HepG2 (cell line): ENCODE measurements around the gene OXGR1. TPM values are rescaled to one million over a fixed set of nuclear protein-coding genes. Genes with fewer than 3 reads are reported as not detected.

Experiments used
- ATAC-seq: fragments of 200-7000 bp; cut with Tn5 transposase; 3 replicates; pipeline ENCODE4 v1.9.1; 2020; ENCODE audit warnings: mild to moderate bottlenecking, moderate library complexity
- Bru-seq: library from RNA; stranded (reverse); fragments of 400-500 nt; gene quantifications from one replicate; lab custom pipeline; 2021; lab: Mats Ljungman, UMichigan
- BruChase-seq, 2 experiments: library from RNA; stranded (reverse); fragments of 400-500 nt; gene quantifications; one replicate each; lab custom pipeline; 2021; lab: Mats Ljungman, UMichigan
- BruUV-seq: library from RNA; stranded (reverse); fragments of 400-500 nt; replicated peaks from 2 replicates; lab custom pipeline; 2021; lab: Mats Ljungman, UMichigan
- CTCF ChIA-PET: fragments of 300-600 bp; formaldehyde crosslinking; extraction: SDS; loops from one replicate; lab custom pipeline; 2021; ENCODE audit warnings: low total read pairs, inconsistent platforms, low intra/inter-chr PET ratio; lab: Yijun Ruan, JAX
- POLR2A ChIA-PET: fragments of 350-600 bp; sonication (Branson Sonifier 250); formaldehyde crosslinking; loops from one replicate; lab custom pipeline; 2020; ENCODE audit warnings: antibody characterized with exemption, inconsistent platforms; lab: Yijun Ruan, JAX
- DNase-seq: peaks from one replicate; pipeline ENCODE4 v3.0.0-alpha.2; 2015; ENCODE audit warnings: low spot score
- FAIRE-seq: peaks from 3 replicates; lab custom pipeline; 2011; peaks lifted over from hg19 to GRCh38; lab: Jason Lieb, UNC
- H2AFZ ChIP-seq: one replicate; pipeline ENCODE4 v1.6.1; 2011; ENCODE audit warnings: low read length, inconsistent platforms
- H3K27ac ChIP-seq: fragments of 300-600 bp; 3 replicates; pipeline ENCODE4 v1.8.0; 2011; ENCODE audit warnings: mixed run types, mild to moderate bottlenecking, mixed read lengths, low read length, inconsistent platforms; ENCODE audit not compliant: insufficient read depth; ENCODE audit errors: extremely low read length
- H3K27me3 ChIP-seq, 2 experiments: fragments of 200-600 bp in 1 of 2; 2 replicates in 1 of 2; 3 replicates in 1 of 2; pipeline versions ENCODE4 v1.6.0 to v1.8.0; 2011; ENCODE audit warnings: low read length in 2 of 2, mild to moderate bottlenecking in 2 of 2, moderate library complexity in 2 of 2, inconsistent platforms in 1 of 2; ENCODE audit not compliant: insufficient read depth in 2 of 2, control insufficient read depth in 1 of 2
- H3K36me3 ChIP-seq, 2 experiments: fragments of 200-600 bp in 1 of 2; replicated peaks in 1 of 2; 2 replicates in 1 of 2; 3 replicates in 1 of 2; pipeline versions ENCODE4 v1.5.1 to v1.8.0; 2011; ENCODE audit warnings: low read length in 2 of 2, inconsistent platforms in 1 of 2; ENCODE audit not compliant: insufficient read depth in 2 of 2, control insufficient read depth in 1 of 2
- H3K4me1 ChIP-seq: 2 replicates; pipeline ENCODE4 v1.5.1; 2012; ENCODE audit warnings: low read length, inconsistent platforms; ENCODE audit not compliant: insufficient read depth
- H3K4me2 ChIP-seq: 2 replicates; pipeline ENCODE4 v1.6.0; 2011; ENCODE audit warnings: low read depth, low read length, inconsistent platforms
- H3K4me3 ChIP-seq, 3 experiments: fragments of 200-600 bp in 1 of 3; sonication (generic), shearing (Covaris generic) in 1 of 3; replicated peaks in 1 of 3; 2 replicates each; pipeline ENCODE4 v1.5.1; 2011 to 2016; ENCODE audit warnings: low read length in 3 of 3, inconsistent platforms in 2 of 3, low read depth in 2 of 3, mild to moderate bottlenecking in 2 of 3, control low read depth in 1 of 3, mixed read lengths in 1 of 3; ENCODE audit not compliant: insufficient read depth in 1 of 3
- H3K79me2 ChIP-seq: one replicate; pipeline ENCODE4 v1.6.1; 2011; ENCODE audit warnings: low read length, inconsistent platforms; ENCODE audit not compliant: insufficient read depth
- H3K9ac ChIP-seq: 2 replicates; pipeline ENCODE4 v1.6.0; 2011; ENCODE audit warnings: mild to moderate bottlenecking, low read depth, low read length, inconsistent platforms; ENCODE audit not compliant: insufficient read depth
- H3K9me3 ChIP-seq: 2 replicates; pipeline ENCODE4 v1.5.1; 2012; ENCODE audit warnings: mild to moderate bottlenecking, low read length
- H4K20me1 ChIP-seq: 2 replicates; pipeline ENCODE4 v1.6.0; 2011; ENCODE audit warnings: inconsistent platforms, mild to moderate bottlenecking, low read length, moderate library complexity; ENCODE audit not compliant: insufficient read depth
- ATF7-NPFF ChIP-seq: sonication (generic); formaldehyde crosslinking; IDR thresholded peaks from 2 replicates; pipeline ENCODE4 v1.8.1; 2023; ENCODE audit warnings: mild to moderate bottlenecking, low read depth, missing genetic modification reagents, moderate library complexity
- BORCS8-MEF2B ChIP-seq: sonication (generic); formaldehyde crosslinking; IDR thresholded peaks from 2 replicates; pipeline ENCODE4 v1.8.0; 2022; ENCODE audit warnings: mild to moderate bottlenecking, missing genetic modification reagents
- CEBPB ChIP-seq: IDR thresholded peaks from 2 replicates; pipeline ENCODE4 v1.6.1; 2011; ENCODE audit warnings: low read depth, low read length, improper control_type of control experiment, borderline replicate concordance
- KLF11 ChIP-seq: IDR thresholded peaks from 2 replicates; pipeline ENCODE4 v1.6.1; 2016; ENCODE audit warnings: missing compliant biosample characterization
- MTA1 ChIP-seq: sonication (generic); formaldehyde crosslinking; IDR thresholded peaks from 2 replicates; pipeline ENCODE4 v1.4.0; 2020; ENCODE audit warnings: missing genetic modification reagents, mild to moderate bottlenecking, borderline replicate concordance
- RORA ChIP-seq: sonication (generic); formaldehyde crosslinking; IDR thresholded peaks from 2 replicates; pipeline ENCODE4 v1.5.0; 2020; ENCODE audit warnings: mild to moderate bottlenecking, missing genetic modification reagents, moderate library complexity
- YY1 ChIP-seq: IDR thresholded peaks from 2 replicates; pipeline ENCODE4 v1.6.1; 2011; ENCODE audit warnings: low read length, low read depth, moderate library complexity, mild to moderate bottlenecking; ENCODE audit not compliant: insufficient read depth, insufficient replicate concordance
- WGBS: methylation state at CpG from one replicate; pipeline ENCODE4 v1.1.6; 2017; ENCODE audit warnings: low lambda C conversion rate; 5-methylcytosine and 5-hydroxymethylcytosine counted together
- in situ Hi-C: cut with HindIII; loops from 2 replicates; pipeline ENCODE4 v1.10.0; 2017; ENCODE audit warnings: low pct_unique_long_range_greater_than_20kb; ENCODE audit not compliant: extremely low pct_ligation_motif_present
- intact Hi-C: fragments of 100-400 bp; cut with micrococcal nuclease; formaldehyde crosslinking; loops from one replicate; pipeline ENCODE4 v1.10.0; 2022; ENCODE audit not compliant: unreplicated experiment
- long read RNA-seq, 2 experiments: library from RNA in 1 of 2; library from polyadenylated mRNA in 1 of 2; stranded (forward) in 1 of 2; unstranded in 1 of 2; transcript quantifications; one replicate each; pipeline ENCODE4 v2.0.0, GENCODE V29; 2019 to 2022
- polyA minus RNA-seq, 3 experiments: library from RNA; depleted of rRNA, polyadenylated mRNA; stranded (reverse); fragments of >200 nt; gene quantifications; 2 replicates each; pipeline ENCODE4 v1.2.3, GENCODE V29; 2011; ENCODE audit warnings: low replicate concordance in 1 of 3
- polyA plus RNA-seq, 8 experiments: library from polyadenylated mRNA; depleted of rRNA in 3 of 8; stranded (reverse) in 7 of 8; unstranded in 1 of 8; fragments of >200 nt; fragmentation: Illumina TruSeq in 4 of 8; extraction: Trizol in 4 of 8; gene quantifications; 2 replicates each; pipeline versions ENCODE4 v1.2.1 to v1.2.3, GENCODE V29; 2011 to 2016; ENCODE audit warnings: low read depth in 4 of 8, missing spikeins in 1 of 8, mixed read lengths in 1 of 8; ENCODE audit not compliant: insufficient read depth in 1 of 8
- total RNA-seq, 5 experiments: library from RNA; depleted of rRNA; stranded (reverse); fragments of >200 nt; fragmentation: Illumina TruSeq; extraction: Trizol; gene quantifications; 2 replicates each; pipeline ENCODE4 v1.2.3, GENCODE V29; 2016; ENCODE audit warnings: low read depth in 1 of 5
- TF ChIP-seq, protein P1 (sequence below): sonication (generic); formaldehyde crosslinking; IDR thresholded peaks from 2 replicates; pipeline ENCODE4 v1.4.0; 2020; ENCODE audit warnings: mild to moderate bottlenecking, missing genetic modification reagents
- TF ChIP-seq, protein P2 (sequence below): sonication (generic); formaldehyde crosslinking; IDR thresholded peaks from 2 replicates; pipeline ENCODE4 v1.4.0; 2020; ENCODE audit warnings: missing genetic modification reagents

OXGR1 gene
- not detected in 2 replicates for total RNA-seq (2016; rRNA removed; fragmentation: Illumina TruSeq; extraction: Trizol)
- not detected in 2 replicates for total RNA-seq (2016; cell fraction: cytosol; rRNA removed; fragmentation: Illumina TruSeq; extraction: Trizol; ENCODE audit: low read depth)
- total RNA-seq (2016; cell fraction: insoluble cytoplasmic fraction; rRNA removed; fragmentation: Illumina TruSeq; extraction: Trizol), result not detected in 2 replicates
- not detected in 2 replicates for total RNA-seq (2016; cell fraction: membrane; rRNA removed; fragmentation: Illumina TruSeq; extraction: Trizol)
- total RNA-seq (2016; cell fraction: nucleus; rRNA removed; fragmentation: Illumina TruSeq; extraction: Trizol), result not detected in 2 replicates
- polyA plus RNA-seq (2011; rRNA removed), result not detected in 2 replicates
- not detected in 2 replicates for polyA plus RNA-seq (2011; cell fraction: cytosol; rRNA removed)
- polyA plus RNA-seq (2011; cell fraction: nucleus; rRNA removed), result not detected in 2 replicates
- not detected in 2 replicates for polyA plus RNA-seq (2012)
- not detected in 2 replicates for polyA plus RNA-seq (2016; cell fraction: cytosol; fragmentation: Illumina TruSeq; extraction: Trizol; ENCODE audit: low read depth)
- not detected in 2 replicates for polyA plus RNA-seq (2016; cell fraction: insoluble cytoplasmic fraction; fragmentation: Illumina TruSeq; extraction: Trizol; ENCODE audit: low read depth)
- polyA plus RNA-seq (2016; cell fraction: membrane; fragmentation: Illumina TruSeq; extraction: Trizol; ENCODE audit: low read depth), result not detected in 2 replicates
- polyA plus RNA-seq (2016; cell fraction: nucleus; fragmentation: Illumina TruSeq; extraction: Trizol; ENCODE audit: insufficient read depth, low read depth), result not detected in 2 replicates
- polyA minus RNA-seq (2011; rRNA and poly(A)+ RNA removed; ENCODE audit: low replicate concordance), result not detected in 2 replicates
- not detected in 2 replicates for polyA minus RNA-seq (2011; cell fraction: cytosol; rRNA and poly(A)+ RNA removed)
- polyA minus RNA-seq (2011; cell fraction: nucleus; rRNA and poly(A)+ RNA removed), result not detected in 2 replicates
- not detected for Bru-seq, nascent RNA
- not detected for BruChase-seq, experiment 1, labeled RNA remaining after a 6-hour chase
- BruChase-seq, experiment 2, labeled RNA remaining after a 2-hour chase, result not detected
- long read RNA-seq, experiment 1, result 0 reads
- long read RNA-seq, experiment 2, result 0 reads

DNA sequence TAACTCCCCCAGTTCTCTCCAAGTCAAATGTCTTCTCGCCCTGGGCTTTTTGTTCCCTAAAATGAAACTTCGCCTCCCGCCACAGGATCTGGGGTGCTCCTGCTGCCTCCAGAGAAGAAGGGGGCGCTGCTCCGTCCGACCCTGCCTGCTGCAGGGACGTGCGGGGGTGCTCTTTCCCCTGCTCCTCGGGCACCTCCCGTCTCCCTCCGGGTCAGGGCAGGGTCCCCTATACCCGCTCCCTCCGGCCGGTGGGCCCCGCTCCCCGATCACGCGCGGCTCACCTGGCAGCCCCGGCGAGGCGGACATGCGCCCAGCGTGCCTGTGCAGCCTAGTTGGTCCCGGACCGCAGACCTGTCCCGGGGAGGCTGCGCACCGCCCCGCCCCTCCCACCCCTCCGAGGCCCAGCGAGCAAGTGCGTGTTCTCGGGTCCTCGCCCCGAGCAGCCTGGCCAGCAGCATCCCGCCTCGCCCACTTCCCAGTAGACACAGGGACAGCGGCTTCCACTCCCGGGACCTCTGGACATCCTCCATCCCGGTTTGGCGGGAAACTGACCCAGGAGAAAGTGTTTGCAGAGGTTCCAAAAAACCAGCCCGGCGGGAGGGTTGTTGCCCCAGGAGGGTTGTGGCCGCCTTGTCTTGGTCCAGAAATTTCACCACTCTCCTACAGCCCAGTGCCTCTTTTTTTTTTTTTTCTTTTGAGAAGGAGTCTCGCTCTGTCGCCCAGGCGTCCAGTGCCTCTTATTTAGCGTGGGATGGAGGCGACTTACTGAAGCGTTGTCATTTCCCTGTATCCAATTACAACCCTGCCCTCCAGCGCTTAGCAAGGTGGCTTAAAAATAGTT, at the start of gene OXGR1:
Gene OXGR1 (minus strand): TSS at position 460 of the 841 bp plus-strand sequence. CDS start 6,717 bp downstream, outside the sequence.
- Histone ChIP-seq H3K9me3 (no peaks in the 10 kb centered on the region), H3K79me2 (no peaks in the 10 kb centered on the region), H3K4me1 (no peaks in the 10 kb centered on the region), H2AFZ (no peak within 1 kb of the TSS), H3K9ac (no peak within 1 kb of the TSS), H4K20me1 (no peaks in the 10 kb centered on the region), H3K36me3 (no peaks in the 10 kb centered on the region), H3K4me2 (no peak within 1 kb of the TSS), H3K27ac (no peak within 1 kb of the TSS), H3K4me3 (no peak within 1 kb of the TSS), H3K27me3 (peaks cover 1 to 15% of the 10 kb centered on the region in 2 experiments; a peak in 2 of 5 replicates)
- POLR2A ChIA-PET, result no interaction called here
- TF ChIP-seq BORCS8-MEF2B, result no peak
- no peak for TF ChIP-seq ATF7-NPFF (CRISPR knock-in tag)
- TF ChIP-seq CEBPB, result no peak
- no peak for TF ChIP-seq MTA1
- TF ChIP-seq, protein P1, sequence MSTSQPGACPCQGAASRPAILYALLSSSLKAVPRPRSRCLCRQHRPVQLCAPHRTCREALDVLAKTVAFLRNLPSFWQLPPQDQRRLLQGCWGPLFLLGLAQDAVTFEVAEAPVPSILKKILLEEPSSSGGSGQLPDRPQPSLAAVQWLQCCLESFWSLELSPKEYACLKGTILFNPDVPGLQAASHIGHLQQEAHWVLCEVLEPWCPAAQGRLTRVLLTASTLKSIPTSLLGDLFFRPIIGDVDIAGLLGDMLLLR (CRISPR knock-in tag), result no peak
- TF ChIP-seq, protein P2, sequence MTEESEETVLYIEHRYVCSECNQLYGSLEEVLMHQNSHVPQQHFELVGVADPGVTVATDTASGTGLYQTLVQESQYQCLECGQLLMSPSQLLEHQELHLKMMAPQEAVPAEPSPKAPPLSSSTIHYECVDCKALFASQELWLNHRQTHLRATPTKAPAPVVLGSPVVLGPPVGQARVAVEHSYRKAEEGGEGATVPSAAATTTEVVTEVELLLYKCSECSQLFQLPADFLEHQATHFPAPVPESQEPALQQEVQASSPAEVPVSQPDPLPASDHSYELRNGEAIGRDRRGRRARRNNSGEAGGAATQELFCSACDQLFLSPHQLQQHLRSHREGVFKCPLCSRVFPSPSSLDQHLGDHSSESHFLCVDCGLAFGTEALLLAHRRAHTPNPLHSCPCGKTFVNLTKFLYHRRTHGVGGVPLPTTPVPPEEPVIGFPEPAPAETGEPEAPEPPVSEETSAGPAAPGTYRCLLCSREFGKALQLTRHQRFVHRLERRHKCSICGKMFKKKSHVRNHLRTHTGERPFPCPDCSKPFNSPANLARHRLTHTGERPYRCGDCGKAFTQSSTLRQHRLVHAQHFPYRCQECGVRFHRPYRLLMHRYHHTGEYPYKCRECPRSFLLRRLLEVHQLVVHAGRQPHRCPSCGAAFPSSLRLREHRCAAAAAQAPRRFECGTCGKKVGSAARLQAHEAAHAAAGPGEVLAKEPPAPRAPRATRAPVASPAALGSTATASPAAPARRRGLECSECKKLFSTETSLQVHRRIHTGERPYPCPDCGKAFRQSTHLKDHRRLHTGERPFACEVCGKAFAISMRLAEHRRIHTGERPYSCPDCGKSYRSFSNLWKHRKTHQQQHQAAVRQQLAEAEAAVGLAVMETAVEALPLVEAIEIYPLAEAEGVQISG (CRISPR knock-in tag), result no peak
- no peak for TF ChIP-seq KLF11 (CRISPR knock-in tag)
- no peak for TF ChIP-seq RORA
- TF ChIP-seq YY1, result no peak
- CTCF ChIA-PET, result no interaction called here
- no TSS peak for BruUV-seq
- no peak for DNase-seq
- intact Hi-C loops, result no loop called here
- 30% methylated on average over 23 of the region's 52 CpGs for WGBS
- FAIRE-seq, result no peak
- ATAC-seq, result no peak
- in situ Hi-C loops, result no loop called here
